ENCODE data around the gene MUSK. TPM values are rescaled to one million over a fixed set of nuclear protein-coding genes. Genes with fewer than 3 reads are reported as not detected.

MUSK gene
- total RNA-seq, 1 donor from 2014 or later = not detected

Other genes with a start within 250 kb of the MUSK start
- under 0.01 and 0.17 TPM in 2 replicates for gene SVEP1, start 89.0 kb upstream of the MUSK start, total RNA-seq

Measured in renal cortical epithelial cell (primary cell).